DMS53 treated with DMSO at 0.1 percent for 48 hours (cell line): ENCODE measurements around the gene SLC17A1.
"Not testable (repeated sequence)": the region's sequence is repeated elsewhere in the genome, so short reads cannot be mapped to it uniquely, and the experiment has no call there.

Source experiments
- DNase-seq: peaks from one replicate; lab custom pipeline; 2025; ENCODE audit not compliant: unreplicated experiment; lab: John Stamatoyannopoulos, UW

SLC17A1 gene

GRCh38 chr6:25757936-25758642, 73.8 kb downstream of the SLC17A1 start:
- DNase-seq, result no peak

GRCh38 chr6:25756382-25757363, 75.2 kb downstream of the SLC17A1 start:
- no peak for DNase-seq

GRCh38 chr6:25755483-25755882, 76.4 kb downstream of the SLC17A1 start:
- peak; percentile 9 for DNase-seq

- DNase-seq, result no peak
These were observed 77.3 kb downstream of the SLC17A1 start, which contains the start of gene SLC17A4 for GRCh38 chr6:25754535-25754934. SLC17A4 (plus strand) TSS chr6:25754742; CDS start chr6:25761963, 7,221 bp downstream.

- no peak for DNase-seq
These were observed 78.8 kb downstream of the SLC17A1 start for GRCh38 chr6:25753079-25753478.

GRCh38 chr6:25750906-25751305, 80.9 kb downstream of the SLC17A1 start:
- DNase-seq, result no peak

GRCh38 chr6:25749837-25750236, 82.0 kb downstream of the SLC17A1 start:
- DNase-seq, result no peak

- DNase-seq, result not testable (repeated sequence)
These were observed 83.0 kb downstream of the SLC17A1 start for GRCh38 chr6:25748601-25749517.

- DNase-seq, result no peak
These were observed 83.8 kb downstream of the SLC17A1 start for GRCh38 chr6:25748049-25748448.

GRCh38 chr6:25747477-25747876, 84.4 kb downstream of the SLC17A1 start:
- no peak for DNase-seq

GRCh38 chr6:25746968-25747367, 84.9 kb downstream of the SLC17A1 start:
- DNase-seq, result no peak

GRCh38 chr6:25745836-25746235, 86.0 kb downstream of the SLC17A1 start:
- no peak for DNase-seq

GRCh38 chr6:25743868-25744267, 88.0 kb downstream of the SLC17A1 start:
- no peak for DNase-seq

- DNase-seq, result no peak
These were observed 96.6 kb downstream of the SLC17A1 start for GRCh38 chr6:25735261-25735660.
